Measurements from ENCODE around the gene ASB1.

DNA sequence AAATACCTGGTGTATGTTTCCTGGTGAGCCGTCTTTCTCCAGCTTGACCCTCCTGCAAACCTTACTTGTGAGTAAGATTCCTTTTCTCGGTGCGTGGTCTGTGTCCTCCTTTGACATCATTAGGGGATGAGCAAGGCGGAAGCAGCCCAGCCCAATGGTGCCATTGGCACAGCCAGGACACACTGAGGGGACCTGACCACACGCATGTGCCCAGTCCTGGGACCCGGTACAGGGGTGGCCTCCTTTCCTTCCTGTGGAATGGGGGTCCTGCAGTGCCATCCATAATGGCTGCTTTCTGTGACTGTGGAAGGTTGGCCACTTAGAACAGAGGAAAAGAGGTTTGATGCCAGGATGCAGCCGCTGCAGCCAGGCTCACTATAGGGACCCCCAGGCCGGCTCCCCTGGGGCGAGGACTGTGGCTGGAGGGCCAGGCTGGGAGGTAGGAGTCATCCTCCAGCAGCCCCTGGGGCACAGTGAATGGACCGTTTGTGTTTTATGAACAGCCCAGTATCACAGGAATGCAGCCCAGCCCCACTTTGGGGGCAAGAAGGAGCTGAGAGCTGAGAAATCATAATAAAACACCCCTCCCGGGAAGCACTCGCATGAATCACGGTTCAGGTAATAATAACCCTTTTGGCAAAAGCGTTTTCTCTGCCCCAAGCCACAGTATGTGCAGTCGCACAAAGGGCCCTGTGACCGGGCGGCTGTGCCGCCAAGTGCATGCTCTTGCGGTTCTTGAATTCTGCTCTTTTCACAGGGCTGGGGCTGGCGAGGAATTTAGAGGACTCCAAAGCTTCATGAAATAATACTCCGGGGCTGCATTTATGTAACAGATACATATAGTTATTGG is 73.2 kb downstream of the ASB1 start:
- TF ChIP-seq, protein P1, sequence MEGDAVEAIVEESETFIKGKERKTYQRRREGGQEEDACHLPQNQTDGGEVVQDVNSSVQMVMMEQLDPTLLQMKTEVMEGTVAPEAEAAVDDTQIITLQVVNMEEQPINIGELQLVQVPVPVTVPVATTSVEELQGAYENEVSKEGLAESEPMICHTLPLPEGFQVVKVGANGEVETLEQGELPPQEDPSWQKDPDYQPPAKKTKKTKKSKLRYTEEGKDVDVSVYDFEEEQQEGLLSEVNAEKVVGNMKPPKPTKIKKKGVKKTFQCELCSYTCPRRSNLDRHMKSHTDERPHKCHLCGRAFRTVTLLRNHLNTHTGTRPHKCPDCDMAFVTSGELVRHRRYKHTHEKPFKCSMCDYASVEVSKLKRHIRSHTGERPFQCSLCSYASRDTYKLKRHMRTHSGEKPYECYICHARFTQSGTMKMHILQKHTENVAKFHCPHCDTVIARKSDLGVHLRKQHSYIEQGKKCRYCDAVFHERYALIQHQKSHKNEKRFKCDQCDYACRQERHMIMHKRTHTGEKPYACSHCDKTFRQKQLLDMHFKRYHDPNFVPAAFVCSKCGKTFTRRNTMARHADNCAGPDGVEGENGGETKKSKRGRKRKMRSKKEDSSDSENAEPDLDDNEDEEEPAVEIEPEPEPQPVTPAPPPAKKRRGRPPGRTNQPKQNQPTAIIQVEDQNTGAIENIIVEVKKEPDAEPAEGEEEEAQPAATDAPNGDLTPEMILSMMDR (IDR thresholded peaks at IDR 0.05) = no peak
- TF ChIP-seq POLR2A (IDR thresholded peaks at IDR 0.05) = no peak

Measured in vagina (tissue), 2 donors.